AG20443 (cell line): ENCODE measurements around the gene RELL1.
A peak's percentile ranks its signal among the peaks of the same experiment; 100 is the strongest.

Source experiments
- DNase-seq: peaks from one replicate; pipeline ENCODE4 v3.0.0; 2012; ENCODE audit warnings: low spot score, mixed read lengths

RELL1 gene, protein sequence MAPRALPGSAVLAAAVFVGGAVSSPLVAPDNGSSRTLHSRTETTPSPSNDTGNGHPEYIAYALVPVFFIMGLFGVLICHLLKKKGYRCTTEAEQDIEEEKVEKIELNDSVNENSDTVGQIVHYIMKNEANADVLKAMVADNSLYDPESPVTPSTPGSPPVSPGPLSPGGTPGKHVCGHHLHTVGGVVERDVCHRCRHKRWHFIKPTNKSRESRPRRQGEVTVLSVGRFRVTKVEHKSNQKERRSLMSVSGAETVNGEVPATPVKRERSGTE

DNA sequence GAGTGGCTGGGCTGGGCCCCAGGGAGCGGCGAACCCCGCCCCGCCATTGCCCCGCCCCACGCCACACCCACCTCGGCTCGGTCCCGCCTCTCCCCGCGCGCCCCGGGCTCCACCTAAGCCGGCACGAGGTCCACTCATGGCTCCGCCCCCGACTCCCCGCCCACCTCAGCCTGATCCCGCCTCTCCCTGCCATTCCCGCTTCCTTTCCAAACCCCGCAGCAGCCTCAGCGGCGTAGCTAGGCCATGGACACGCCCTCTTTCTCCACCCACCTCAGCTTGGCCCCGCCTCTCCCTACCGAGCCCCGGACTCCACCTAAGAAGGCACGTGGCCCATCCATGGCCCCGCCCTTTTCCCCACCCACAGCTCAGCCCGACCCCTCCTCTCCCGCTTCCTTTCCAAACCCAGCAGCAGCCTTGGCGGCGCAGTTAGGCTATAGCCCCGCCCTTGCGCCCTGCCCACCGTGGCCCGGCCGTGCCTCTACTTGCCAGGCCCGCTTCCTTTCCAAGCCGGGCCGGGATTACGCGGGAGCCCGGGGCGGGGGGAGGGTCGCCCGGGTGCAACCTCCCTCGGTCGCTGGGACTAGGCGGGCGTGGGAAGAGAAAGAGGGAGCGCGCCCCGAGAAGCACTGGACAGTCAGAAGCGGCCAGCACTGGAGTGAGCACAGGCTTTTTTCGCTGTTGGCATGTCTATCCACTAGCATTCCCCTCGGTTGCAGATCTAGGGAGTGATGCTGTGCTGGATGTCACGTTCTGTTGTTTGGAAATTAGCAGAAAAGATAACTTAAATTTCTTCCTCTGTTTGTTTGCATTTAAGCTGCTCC is at the start of gene RELL1:
RELL1 (minus strand) TSS at position 4 of the 821 bp plus-strand sequence. CDS start 89 bp downstream, outside the sequence.
- peak; percentile 98 for DNase-seq

DNA sequence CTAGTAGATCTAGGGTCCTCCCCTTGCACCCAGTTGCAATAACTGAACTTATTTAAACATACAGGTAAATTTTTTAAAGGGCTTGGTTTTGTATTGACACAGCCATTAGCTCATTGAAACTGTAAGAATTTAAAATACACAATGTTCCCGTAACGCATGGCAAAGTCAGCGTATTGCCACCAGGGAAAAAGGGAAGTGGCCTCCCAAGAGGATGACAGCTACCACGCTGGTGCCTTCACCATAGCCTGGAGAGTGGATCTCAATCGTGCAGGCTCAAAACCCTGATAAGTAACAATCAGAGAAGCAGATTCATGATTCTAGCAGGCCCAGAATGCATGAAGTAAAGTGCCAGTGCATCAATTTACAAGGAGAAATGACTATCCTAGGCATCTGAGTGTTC is 49.4 kb upstream of the RELL1 start:
- DNase-seq = no peak

DNA sequence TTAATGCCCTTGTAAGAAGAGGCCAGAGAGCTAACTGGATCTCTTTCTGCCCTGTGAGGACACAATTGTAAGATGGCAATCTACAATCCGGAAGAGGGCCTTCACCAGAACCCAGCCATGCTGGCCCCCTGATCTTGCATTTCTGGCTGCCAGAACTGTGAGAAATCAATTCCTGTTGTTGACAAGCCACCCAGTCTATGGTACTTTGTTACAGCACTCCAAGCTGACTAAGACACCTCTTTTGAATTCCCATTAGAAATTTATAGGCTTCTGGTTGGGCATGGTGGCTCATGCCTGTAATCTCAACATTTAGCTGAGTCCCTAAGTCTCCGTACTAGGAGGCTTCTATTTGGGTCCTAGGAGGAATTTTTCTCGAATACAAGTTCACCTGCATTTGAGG is 48.8 kb upstream of the RELL1 start:
- DNase-seq = no peak

DNA sequence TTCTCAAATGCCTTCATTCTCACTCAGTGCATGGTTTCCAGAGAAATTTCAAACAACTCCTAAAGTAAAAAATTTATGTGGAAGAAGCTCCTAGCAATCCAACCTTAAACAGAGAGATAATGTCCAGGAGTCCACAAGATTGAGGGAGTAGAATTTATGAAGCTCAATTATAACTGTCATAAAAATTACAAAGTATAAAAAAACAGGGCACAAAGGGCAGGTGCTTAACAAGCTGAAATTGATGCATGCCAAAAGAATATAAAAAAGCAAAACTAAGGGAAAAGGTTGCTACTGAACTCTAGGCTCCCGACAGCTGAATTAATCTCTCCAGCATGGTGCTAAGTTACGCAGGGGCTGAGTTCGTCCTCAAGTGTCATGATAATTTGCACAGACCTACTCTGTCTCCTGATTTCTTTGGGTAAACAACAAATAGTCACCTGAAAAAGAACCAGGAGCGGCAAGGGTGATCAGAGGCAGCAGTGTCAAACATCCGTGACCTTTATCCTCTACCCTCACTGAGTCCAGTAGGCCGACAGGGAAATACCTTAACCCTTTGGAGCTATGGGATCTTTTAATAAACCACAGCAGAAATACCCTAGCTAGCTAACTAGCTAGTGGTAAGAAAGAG is 47.2 kb upstream of the RELL1 start:
- DNase-seq = no peak

DNA sequence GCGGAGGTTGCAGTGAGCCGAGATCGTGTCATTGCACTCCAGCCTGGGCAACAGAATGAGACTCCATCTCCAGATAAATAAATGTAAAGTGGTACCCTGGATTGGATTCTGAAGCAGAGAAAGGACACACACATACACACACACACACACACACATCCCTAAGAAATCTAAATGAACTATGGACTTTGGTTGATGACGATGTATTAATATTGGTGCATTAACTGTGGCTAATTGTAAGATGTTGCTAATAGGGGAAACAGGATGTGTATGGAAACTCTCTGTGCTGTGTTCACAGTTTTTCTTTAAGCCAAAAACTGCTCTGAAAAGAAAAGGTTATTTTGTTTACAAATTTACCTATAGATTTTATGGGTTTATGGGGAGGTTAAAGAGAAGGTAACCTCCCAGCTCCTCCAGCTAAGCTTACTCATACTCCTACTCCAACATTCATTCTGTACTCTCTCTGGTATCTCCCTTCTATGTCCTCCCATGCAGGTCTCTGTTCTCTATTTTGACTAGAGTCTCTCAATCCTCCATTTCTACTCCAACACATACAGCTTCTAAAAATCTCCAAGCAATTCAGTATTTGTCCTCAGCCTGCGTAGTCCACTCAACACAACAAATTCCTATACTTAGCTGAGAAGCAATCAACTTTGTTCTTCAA is 46.5 kb upstream of the RELL1 start:
- DNase-seq = no peak

DNA sequence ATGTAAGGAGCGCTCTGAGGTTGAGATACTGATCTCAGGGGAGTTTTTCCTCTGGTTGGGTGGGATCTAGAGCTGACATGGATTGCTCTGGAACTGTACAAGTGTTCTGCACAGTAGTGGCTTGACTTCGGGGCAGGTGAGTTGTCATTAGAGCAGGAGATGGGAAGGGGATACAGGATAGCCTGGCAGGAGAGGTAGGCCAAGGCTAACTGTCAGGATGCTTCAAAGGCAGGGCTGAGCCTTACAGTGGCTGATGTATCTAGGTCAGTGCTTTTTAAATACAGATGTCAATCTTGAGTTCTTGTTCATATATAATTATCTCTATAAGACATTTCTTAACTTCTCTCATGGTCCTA is 43.5 kb upstream of the RELL1 start:
- DNase-seq = no peak

DNA sequence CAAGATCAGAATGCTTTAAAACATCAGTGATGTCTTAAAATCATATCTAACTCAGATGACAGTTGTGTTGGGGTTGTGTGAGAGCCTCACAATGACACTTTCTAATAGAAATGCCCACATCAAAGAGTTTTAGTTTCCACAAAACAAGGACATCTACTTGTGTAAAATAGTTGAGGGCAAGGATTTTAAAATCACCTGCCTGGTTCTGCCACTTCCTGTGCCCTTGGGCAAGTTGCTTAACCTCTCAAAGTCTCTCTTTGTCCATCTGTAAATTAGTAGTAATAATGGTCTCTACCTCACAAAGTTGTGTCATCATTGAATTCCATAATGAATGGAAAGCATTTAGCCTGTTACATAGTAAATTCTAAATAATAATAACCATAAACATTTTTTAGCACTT is 41.9 kb upstream of the RELL1 start:
- DNase-seq = no peak

DNA sequence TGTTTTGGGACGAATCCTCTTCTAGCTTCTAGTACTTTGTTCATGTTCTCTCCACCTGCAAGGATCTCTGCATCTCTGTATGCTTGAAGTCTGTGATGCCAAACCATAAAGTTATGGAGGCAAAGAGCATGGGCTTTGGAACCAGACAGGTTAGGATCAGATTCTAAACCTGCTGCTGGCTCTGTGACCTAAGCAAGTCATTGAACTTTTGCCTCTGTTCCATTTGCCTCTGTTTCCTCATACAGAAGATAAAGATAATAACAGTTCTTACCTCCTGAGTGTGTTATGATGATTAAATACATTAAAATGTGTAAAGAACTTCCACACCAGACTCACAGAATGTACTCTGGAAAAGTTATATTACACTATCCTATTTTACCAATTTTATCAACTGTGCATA is 41.5 kb upstream of the RELL1 start:
- no peak for DNase-seq

DNA sequence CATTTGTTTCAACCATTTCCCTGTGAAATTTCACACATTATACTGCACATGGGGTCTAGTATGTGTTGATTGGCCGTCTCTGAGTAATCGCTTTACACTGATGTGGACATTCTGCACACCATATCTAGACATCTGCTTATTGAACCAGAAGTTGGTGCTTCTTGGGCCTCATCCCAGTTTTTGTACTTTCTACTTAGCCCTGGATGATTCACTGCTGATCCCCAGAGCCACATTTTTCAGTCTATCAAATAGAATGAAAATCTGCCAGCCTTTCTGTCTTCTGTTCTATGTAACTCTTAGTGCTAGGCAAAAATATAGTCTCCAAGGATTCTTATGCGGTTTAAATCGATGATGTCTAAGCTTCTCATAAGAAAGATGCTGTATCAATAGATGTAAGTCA is 40.5 kb upstream of the RELL1 start:
- no peak for DNase-seq

DNA sequence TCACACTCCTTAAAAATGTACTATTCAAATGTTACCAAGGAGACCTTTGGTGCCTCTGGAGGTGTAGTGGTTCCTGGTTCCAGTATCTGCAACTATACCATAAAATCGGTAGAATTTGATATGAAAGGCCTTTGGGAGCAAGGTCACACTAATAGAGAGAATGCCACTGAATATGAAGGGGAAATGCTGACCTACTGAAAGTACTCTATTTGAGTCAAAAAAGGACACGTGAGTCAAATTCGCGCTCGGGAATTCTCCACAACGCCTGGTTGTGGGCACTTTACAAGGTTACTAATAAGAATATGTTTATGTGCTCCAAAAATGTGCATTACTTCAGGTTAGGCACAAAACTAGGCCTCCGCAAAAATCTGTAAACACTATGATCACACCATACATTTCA is 39.5 kb upstream of the RELL1 start:
- no peak for DNase-seq

DNA sequence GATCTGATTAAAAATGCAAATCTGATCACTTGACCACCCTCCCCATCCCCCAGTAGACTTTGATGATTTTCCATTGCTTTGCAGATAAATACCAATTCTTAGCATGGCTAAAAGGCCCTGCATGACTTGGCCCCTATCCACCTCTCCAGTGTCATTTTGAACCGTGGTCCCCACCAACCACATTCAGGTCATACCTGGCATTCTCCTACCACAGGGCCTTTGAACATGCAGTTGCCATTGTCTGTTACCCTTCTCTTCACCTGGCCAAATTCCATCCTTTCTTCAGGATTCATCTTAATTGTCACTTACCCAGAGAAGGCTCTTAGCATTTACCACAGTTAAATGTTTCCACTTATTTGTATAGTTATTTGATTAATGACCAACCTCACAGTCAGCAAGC is 36.9 kb upstream of the RELL1 start:
- DNase-seq = no peak

DNA sequence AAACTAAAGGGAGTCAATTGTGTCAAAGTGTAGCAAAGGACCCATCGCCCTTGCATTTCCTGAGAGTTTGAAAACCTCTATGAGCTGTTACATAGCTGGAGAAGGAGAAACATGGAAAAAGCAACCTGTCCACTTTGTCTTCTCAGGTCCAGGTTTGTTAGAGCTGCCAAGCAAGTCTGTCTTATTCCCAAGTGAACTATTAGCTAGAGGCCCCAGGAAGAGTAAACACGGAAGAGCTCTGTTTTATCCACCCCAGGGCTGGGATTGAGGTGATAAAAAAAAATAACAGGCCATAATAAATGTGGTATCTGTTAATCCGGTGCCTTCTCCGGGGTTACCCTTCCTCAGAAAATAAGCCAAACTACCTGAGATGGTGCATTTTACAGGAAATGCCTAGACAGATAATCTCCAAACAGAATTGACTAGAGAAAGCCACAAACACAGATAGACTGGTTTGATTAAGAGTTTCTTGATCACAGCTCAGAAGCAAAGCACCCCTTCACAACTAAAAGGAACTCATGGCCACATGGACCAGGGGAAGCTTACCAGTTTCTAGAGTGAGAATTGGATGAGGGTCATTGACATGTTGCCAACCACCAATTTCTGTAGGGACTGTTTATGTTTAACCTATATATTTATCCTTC is 35.9 kb upstream of the RELL1 start:
- no peak for DNase-seq

DNA sequence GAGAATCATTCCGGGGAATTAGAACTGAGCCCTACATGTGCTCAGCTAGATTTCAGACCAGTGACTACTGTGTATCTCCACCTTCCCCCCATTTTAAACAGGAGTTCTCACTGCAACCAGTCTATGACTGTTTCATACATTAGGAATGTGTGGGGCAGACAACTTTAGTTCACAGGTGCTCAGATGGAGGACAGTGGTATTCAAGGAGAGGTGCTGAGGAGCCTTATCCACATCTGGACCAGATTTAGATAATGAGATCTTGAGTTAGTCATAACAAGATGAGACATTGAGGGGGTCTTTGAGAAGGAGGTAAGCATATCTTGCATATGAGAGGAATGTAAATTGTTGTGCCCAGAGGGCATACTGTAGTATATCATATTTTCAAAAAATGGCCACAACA is 32.8 kb upstream of the RELL1 start:
- no peak for DNase-seq

DNA sequence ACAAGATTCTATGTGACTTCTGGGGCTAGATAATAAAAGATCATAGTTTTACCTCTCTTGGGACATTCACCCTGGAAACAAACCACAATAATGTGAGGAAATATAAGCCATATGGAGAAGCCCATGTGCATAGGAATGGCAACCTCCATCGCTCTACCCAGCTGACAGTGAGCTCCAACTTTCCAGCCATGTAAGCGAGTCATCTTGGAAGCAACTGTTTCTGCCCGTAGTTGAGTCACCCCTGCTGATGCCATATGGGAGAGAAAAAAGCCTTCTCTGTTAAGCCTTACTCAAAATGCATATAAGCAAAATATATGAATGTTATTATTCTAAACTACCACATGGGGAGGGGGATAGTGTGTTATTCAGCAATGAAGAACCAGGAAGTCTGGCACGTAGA is 31.4 kb upstream of the RELL1 start:
- DNase-seq = peak; percentile 68

DNA sequence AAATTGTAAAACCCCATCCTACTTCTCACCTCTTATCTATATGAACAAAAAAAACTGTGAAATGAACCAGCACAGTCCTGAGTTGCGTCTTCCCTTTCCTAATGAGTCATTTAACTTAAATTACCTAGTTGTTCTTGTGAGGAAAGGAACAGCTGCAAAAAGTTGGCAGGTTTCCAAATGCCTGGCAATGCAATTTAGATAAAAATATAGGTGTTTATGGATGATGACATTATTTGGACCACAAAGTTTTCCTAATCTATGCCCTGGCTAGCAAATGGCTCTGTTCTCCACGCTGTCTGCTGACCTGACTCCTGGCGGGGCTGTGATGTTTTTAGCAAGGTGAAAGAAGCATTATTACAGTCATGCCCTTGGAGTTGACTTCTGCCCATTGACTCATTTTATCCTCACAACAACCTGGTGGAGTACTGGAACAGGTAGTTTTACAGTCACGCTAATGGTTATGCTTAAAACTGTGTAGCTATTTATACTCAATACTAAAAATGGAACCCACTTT is 29.8 kb upstream of the RELL1 start:
- DNase-seq = no peak

DNA sequence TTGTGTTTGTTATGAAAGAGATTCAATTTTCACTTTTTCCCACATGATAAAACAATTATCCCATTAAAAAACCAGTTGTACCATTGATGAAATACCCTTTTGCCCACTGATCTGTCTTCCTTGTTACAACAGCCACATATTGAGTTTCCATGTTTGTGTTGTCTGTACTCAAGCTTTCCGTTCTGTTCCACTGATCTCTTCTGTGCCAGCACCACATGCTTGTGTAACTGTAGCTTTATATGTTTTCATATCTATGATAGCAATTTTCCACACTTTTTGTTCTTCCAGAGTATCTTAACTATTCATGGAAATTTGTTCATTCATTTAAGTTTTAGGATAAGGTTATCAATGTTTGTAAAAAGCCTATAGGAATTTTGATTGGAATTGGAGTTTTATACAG is 24.3 kb upstream of the RELL1 start:
- no peak for DNase-seq

DNA sequence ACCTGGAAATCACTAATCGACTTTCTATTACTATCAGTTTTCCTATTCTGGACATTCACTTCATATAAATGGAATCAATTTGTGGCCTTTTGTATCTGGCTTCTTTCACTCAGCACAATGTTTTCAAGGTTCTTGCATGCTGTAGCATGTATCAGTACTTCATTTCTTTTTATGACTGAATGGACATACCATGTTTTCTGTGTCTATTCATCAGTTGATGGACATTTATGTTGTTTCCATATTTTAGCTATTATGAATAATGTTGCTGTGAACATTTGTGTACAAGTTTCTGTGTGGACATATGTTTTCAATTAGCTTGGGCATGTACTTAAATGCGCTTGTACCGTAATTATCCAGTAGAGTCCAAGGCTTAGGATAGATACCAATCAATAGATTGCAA is 19.9 kb upstream of the RELL1 start:
- no peak for DNase-seq

DNA sequence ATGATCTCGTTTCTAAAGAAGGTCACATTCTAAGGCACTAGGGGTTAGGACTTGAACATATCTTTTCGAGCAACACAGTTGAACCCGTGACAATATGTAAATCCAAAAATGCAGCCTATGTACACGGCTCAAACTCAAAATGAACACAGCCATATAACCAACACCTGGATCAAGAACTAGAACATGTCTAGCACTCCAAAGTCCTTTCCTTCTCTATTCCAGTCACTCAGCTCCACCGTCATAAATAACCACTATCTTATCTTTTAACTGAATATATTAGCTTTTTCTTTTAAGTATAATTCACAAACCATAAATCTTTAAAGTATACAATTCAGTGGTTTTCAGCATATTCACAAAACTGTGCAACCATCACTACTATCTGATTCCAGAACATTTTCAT is 19.4 kb upstream of the RELL1 start:
- no peak for DNase-seq

DNA sequence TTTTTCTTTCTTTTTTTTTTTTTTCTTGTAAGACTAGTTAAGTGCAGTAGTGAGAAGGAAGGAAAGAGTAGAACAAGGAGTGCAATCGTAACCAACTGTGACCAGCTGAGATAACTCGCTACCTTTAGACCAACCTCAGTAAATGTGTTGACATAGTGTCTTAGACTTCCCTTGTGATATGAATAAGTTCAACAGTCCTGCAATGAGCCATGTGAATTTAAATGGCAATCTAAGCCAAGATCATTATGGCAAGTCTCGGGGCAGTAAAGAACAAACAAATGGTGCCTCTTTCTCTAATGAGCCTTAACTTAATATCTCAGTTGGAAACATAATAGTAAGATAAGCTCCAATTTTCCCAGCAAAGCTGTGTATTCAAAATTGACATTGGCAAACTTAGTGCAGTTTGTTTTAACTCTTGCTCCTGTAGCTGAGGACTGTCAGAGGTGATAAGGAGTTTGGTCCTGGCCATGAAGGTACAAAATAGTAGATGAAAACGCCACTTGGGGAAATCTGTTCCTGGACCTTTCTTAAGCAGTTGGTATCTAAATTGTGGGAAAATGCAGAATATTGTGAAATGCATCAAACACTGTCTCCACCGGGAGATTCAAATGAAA is 13.8 kb upstream of the RELL1 start:
- no peak for DNase-seq

DNA sequence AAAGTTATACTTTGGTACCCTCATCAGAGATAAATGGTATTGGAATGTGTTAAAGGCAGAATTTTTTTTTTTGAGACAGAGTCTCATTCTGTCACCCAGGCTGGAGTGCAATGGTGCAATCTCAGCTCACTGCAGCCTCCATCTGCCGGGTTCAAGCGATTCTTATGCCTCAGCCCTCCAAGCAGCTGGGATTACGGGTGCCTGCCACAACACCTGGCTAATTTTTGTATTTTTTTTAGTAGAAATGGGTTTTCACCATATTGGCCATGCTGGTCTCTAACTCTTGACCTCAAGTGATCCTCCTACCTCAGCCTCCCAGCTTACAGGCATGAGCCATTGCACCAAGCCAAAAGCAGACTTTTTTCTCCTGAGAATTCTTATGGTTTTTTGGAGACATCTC is 11.4 kb upstream of the RELL1 start:
- DNase-seq = no peak

DNA sequence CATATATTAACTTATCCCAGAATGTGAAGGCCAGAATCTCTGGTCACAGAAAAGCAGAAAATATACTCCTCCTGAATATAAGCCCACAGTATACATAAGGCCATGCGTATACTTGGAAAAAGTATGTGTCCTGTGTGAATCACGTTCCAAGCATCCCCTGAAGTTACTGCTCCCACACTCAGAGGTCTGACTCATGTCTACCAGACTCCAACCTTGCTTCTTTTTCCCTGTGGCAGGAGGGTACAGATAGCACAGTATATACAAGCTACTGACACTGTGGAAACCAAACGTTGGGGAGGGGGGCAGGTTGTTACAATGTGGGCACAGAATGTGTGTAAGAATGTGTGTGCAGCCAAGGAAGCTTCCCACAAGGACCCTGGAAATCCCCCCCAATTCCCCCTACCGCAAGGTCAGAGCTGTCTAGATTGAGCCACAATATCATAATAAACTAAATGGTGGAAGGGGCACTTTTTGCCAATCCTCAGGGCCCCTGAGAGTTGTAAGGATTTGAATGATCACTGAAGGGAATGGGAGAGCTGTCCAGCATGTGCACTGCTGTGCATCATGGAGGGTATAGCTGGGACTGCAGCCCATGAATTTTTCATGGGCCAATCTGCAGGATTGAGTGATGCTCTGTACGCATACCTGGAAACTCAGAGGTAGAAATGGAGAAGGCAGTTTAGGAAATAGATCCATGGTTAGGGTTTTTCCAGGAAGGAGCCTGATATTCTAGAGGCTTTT is 7.4 kb upstream of the RELL1 start:
- DNase-seq = peak; percentile 62
